Hippocampal formation (tissue), 2 donors: ENCODE results near the gene RBM20.

Experiments
- DNase-seq, 2 donors: peaks; one replicate each; lab custom pipeline; 2025; lab: John Stamatoyannopoulos, UW

RBM20 gene

DNA sequence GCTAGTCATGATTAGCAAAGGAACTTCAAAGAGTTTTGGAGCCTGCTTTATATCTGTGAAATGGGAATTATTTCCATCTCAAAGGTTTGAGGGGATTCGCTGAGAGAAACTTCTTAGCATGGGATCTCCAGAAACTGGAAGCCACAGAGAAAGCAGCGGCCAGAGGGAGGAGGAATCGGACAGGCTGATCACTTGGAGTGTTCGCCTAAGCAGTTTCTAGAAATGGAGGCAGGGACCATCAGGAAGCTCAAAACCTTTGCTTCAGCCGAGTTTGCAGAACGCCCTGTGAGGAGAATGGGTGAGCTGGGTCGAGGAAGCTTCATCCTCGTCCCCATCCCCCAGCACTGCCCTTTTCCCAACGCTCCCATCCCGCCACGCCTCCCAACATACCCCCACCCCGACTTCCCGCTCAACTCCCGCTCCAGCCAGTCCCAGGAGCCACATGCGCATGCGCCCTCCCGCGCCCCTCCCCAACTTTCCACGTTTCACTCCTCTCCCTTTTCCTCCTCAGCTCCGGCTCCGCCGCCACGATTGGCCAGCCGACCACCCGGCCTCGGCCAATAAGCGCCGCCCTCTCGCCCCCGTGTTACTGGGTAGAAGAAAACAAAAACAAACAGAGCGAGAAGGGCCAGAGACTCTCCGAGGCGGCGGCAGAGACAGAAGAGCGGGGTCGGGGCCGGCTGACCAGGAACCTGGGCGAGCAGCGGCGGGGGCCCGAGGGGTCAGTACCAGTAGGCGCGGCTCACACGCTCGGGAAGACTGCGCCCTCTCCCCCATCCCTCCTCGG lies 227.4 kb downstream of the RBM20 start, which contains the start of gene PDCD4:
Gene PDCD4, plus strand, starts transcription at position 631 of the 787 bp plus-strand sequence. CDS start 4,100 bp downstream, outside the sequence.
- DNase-seq, result peak; percentile 98 to 99

GRCh38 chr10:110872145-110872983 lies 228.2 kb downstream of the RBM20 start:
- DNase-seq, result peak; percentile 52 to 57

DNA sequence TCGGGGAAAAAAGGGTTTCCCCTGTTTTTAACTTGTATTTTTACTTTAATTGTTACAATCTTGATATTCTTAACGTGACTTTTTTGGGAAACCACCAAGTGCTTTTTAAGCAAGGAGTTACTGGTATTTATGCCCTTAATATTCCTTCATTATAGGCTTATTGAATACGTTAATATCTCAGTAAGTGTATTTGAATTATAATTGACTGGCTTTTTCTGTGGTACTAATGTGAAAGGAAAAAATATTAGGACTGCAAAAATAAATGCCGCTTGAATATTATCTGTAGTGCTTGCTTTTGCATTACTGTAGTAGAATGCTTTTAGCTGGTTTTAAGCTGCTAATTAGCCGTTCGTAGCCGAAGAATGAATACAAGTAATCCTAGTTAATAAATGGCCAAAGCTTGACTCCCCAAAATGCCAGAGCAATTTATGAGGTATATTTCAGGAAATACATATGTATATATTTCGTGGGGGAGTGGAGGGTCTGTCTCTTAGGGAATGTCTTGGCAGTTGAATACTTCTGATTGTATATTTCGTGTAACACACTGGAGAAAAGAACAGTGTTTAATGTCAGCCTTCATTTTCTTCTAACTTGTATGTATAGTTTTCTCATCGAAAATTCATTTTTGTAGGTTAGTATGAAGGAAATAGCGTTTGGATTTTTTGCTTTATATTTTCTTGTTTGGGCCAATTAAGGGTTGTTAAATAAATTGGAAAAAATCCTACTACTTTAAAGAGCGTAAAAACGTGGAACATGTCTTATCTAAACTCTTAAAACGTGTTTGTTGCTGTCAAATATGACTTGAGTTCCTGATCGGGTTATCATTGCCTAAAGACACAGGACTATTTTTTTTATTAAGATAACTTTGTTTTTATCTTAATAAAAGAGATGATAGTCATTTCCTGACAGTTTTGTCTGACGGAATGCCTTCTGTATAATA lies 229.1 kb downstream of the RBM20 start:
- no peak for DNase-seq

DNA sequence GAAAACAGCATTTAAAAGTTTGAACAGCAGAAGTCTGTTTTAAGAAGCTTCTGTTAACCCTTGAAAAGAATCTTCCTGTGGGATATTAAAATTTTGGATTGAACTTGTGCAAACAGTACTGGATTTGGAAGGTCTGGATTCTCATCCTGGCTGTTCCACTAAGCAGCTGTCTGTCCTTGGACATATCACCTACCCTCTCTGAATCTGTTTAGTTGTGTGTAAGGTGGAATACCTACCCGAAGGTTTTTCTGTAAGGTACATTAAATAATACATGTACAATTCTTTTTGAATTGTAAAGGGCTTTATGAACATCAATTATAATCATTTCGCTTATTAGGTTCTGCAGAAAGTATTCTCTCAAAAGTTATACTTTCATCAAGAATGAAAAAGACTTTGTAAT lies 229.8 kb downstream of the RBM20 start:
- no peak for DNase-seq

- no peak for DNase-seq
These were observed 231.9 kb downstream of the RBM20 start for GRCh38 chr10:110876000-110876399.

- DNase-seq, result no peak
These were observed 232.7 kb downstream of the RBM20 start for GRCh38 chr10:110876788-110877187.

DNA sequence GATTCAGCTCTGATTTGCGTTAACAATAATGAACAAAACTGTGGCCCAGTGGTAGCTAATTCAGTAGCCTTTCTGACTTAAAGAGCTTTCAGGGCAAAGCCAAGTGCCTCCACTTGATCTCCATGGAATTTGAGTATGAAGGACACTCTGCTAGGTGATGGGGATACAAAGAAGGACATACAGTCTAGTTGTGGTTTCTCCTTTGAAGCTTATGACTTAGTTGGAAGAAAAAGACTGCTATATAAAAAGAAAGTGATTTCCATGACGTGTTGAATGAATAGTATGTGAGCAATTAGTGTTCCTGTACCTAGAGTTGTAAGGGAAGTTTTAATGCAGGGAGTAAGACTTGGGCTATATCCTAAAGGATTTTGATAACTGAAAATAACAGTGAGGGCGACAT lies 235.9 kb downstream of the RBM20 start:
- DNase-seq, result no peak

DNA sequence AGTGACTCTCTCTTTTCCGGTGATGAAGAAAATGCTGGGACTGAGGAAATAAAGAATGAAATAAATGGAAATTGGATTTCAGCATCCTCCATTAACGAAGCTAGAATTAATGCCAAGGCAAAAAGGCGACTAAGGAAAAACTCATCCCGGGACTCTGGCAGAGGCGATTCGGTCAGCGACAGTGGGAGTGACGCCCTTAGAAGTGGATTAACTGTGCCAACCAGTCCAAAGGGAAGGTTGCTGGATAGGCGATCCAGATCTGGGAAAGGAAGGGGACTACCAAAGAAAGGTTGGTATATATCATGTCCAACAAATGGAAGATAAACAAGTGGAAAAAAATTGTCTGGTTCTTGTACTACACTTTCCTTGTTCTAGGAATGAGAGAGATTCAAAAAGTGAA lies 237.1 kb downstream of the RBM20 start:
- DNase-seq, result no peak

DNA sequence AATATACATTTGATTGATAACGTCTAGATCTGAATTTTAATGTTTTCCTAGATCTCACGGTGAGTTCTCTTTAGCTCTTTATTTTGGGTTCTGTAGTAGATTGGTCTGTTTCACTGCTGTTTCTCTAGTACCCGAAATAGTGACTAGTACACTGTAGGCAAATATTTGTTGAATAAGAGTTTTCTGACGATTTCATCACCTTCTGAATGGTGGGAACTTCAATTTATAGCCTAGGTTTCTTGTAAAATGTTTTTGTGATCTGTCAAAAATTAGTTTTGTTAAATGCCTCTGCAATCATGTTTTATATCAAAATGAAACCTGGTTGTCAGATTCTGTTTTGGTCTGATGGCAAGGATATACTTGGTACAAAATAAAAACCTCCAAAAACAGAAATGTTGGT lies 237.8 kb downstream of the RBM20 start:
- DNase-seq, result no peak

DNA sequence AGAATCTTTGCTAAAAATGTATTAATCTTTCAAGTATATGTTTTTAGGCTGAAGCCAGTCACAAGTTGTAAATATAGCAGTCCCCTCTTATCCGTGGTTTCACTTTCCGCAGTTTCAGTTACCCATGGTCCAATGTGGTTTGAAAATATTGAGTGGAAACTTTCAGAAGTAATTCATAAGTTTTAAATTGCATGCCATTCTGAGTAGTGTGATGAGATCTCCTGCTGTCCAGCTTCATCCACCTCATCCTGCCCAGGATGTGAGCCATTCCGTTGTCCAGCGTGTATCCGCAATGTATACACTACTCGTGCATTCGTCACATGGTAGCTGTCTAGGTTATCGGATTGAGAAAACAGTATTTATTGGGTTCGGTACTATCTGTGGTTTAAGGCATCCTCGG lies 239.8 kb downstream of the RBM20 start:
- DNase-seq, result no peak

DNA sequence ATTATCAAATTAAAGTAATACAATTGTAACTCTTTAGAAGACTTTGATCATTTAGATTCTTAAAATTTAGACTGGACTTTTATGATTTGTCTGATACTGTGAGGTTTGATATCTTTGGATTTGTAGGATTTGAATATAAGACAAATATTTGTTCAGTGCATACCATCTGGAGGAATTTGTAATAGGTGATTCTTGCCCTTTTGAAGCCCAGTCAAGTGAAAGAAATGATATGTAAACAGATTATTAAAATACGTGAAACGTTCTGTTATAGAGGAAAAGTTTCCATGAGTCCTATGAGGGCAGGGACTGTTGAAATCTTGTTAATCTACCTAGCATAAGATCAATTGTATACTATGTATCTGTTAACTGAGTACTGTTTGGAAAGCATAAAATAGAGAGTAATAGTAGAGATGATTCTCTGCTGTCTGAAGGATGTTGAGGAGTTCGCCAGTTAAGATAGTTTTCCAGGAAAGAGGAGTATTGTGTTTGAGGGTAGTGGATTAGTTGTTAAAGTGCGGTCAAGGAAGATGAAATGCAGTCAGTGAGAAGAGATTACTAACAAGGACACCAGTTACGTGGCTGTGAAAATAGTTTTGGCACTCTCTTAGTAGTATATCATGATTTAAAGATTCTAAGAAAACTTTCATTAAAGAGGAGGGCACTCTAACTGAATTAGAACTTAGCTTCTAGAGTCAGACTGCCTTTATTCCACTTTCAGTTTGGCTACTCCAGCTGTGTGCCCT lies 242.0 kb downstream of the RBM20 start:
- no peak for DNase-seq

- DNase-seq, result no peak
These were observed 243.4 kb downstream of the RBM20 start for GRCh38 chr10:110887560-110887959.
